Stimulated activated CD8-positive, alpha-beta memory T cell treated with anti-CD3 and anti-CD28 coated beads, Interleukin-15, amount 100 ng/mL, for 4 hours (primary cell): ENCODE results near the gene SLC22A14.
"Not testable (repeated sequence)": the region's sequence is repeated elsewhere in the genome, so short reads cannot be mapped to it uniquely, and the experiment has no call there.

Source experiments
- DNase-seq, 2 donors: peaks; one replicate each; pipeline ENCODE4 v3.0.0-alpha.2; 2020; ENCODE audit warnings: low read depth in 2 of 2

The SLC22A14 gene, protein sequence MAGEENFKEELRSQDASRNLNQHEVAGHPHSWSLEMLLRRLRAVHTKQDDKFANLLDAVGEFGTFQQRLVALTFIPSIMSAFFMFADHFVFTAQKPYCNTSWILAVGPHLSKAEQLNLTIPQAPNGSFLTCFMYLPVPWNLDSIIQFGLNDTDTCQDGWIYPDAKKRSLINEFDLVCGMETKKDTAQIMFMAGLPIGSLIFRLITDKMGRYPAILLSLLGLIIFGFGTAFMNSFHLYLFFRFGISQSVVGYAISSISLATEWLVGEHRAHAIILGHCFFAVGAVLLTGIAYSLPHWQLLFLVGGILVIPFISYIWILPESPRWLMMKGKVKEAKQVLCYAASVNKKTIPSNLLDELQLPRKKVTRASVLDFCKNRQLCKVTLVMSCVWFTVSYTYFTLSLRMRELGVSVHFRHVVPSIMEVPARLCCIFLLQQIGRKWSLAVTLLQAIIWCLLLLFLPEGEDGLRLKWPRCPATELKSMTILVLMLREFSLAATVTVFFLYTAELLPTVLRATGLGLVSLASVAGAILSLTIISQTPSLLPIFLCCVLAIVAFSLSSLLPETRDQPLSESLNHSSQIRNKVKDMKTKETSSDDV

DNA sequence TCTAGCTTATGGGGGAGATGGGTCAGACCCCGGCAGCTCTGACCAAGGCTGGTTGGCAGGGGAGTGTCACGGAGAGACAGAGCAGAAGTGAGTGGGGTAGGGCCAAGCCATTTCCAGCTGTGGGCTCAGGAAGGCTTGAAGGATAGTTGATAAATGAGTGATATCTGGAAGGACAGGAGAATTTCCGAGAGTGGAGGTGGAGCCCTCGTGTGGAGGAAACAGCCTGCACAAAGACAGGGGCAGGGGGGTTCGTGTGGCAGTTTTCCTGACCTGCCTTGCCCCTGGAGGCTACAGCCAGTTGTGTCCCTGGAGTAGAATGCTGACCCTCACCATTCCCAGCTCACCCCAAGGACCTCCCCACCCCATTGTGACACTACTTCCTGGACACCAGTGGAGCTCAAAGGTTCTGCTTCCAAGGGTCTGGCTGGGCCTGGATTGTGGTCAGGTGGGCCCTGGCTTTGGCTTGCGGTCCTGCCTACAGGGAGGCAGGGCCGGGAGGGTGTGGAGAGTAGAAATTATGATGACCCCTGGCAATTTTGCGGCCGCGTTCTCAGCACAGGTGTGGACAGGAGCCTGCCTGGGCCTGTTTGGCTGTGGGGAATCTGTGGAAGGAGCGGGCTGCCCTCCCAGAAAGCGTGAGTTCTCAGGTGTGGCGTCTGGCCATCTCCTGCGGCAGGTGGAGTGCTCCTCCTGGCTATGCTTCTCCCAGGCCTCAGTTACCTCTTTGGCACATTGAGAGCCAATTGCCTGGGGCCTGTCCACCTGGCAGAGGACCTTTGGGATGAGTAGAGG is at the start of gene SLC22A14:
Gene SLC22A14, plus strand, starts transcription at position 400 of the 792 bp plus-strand sequence. CDS start 23,733 bp downstream, outside the sequence.
- no peak for DNase-seq

DNA sequence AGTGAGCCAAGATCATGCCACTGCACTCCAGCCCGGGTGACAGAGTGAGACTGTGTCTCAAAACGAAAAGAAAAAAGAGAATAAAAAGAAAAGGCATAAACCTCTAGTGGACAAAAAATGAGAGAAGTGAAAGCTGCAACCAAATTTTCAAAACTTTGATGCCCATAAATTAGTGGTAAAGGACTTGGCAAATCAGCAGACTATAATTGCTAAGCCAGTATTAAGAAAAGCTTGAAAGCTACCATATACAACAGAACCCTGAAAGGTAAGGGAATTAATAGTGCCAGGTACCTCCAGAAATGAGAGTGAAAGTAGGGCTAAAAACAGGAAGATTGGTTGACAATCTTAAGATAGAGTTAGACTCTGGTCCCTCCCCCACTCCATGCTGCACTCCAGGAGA is 49.4 kb upstream of the SLC22A14 start:
- no peak for DNase-seq

DNA sequence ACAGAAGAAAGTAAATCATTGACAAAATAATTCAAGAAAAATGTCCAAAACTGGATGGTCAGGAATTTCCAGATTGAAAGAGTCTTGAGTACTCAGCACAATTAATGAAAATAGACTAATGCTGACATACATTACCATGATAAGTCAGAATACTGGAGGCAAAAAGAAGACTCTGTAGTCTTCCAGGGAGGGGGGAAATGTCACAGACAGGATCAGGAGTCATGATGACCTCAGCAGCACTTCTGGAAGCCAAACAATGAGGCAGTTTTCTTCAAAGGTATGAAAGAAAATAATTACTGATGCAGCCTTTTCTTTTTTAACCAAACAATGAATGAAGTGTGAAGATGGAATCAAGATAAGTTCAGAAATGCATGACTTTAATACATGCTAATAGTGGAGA is 46.6 kb upstream of the SLC22A14 start:
- no peak for DNase-seq

DNA sequence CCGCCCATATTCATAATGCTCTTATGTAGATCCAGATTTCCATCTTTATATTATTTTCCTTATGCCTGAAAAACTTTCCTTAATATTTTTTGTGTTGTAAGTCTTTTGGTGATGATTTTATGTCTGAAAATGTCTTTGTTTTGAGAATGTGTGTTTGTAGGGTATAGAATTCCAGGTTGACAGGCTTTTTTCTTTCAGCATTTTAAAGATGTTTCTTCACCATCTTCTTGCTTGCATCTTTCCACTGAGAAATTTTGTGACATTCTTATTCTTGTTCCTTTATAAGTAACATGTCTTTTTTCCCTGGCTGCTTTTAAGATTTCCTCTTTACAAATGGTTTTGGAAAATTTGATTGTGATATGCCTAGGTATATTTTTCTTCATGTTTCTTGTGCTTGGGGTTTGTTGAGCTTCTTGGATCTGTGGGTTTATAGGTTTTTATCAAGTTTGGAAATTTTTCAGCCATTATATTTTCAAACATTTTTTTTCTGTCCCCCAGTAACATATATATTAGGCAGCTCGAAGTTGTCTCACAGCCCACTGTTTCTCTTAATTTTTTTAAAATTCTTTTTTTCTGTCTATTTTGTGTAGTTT is 43.6 kb upstream of the SLC22A14 start:
- no peak for DNase-seq

DNA sequence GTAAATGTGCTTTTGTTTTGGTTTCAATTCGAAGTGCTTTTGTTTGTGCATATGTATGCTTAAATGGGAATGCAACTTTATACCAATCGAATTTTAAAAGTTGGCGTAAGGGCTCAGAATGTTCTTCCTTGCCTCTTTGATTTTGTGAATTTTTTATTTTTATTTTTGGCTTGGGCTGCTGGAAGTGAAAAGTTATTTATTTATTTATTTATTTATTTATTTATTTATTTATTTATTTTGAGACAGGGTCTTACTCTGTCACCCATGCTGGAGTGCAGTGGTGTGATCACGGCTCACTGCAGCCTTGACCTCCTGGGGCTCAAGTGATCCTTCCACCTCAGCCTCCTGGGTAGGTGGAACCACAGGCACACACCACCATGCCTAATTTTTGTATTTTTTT is 39.3 kb upstream of the SLC22A14 start:
- DNase-seq: not testable (repeated sequence)

DNA sequence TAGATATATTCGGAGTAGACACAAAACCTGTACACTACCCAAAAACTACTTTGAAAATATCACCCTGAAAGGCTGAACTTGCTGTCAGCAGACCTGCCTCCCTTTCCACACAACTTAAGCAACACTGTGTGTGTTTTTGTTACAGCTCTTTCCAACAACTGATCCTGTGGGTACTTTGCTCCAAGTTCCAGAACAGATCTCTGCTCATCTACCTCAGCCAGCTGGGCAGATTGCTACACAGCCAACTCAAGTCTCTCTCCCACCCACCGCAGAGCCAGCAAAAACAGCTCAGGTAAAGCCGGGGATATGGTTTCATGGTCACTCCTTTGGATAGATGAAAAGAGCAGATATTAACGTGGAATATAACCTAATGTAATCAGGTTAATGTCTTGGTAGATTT is 36.2 kb upstream of the SLC22A14 start:
- no peak for DNase-seq

DNA sequence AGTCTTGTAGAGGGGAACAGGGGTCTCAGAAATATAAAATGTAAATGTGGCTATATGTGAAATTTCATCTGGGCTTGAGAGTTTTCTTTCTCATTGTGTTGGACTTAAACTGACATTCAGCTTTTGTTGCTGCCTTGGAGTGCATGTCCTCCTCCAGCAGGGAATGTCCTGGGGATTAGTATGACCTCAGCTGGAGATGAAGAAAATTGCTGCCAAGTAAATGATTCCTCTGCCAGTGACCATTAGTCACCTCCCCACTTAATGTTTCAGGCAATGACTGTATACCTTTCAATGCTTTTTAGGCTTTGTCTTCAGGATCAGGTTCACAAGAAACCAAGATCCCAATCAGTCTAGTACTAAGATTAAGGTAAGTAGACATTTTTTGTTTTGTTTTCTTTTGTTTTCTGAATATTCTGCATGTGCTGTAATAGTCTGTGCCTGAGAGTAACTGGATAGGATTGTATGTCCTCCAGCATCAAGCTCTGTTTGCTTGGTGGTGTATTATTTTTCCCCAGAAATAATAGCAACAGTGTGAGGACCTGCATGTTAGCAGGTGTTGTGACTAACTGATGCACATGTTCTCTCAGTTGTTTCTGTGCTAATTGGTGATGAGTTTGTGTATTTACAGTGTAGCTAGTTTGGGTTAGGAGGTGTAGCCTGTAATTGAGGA is 34.6 kb upstream of the SLC22A14 start:
- no peak for DNase-seq

DNA sequence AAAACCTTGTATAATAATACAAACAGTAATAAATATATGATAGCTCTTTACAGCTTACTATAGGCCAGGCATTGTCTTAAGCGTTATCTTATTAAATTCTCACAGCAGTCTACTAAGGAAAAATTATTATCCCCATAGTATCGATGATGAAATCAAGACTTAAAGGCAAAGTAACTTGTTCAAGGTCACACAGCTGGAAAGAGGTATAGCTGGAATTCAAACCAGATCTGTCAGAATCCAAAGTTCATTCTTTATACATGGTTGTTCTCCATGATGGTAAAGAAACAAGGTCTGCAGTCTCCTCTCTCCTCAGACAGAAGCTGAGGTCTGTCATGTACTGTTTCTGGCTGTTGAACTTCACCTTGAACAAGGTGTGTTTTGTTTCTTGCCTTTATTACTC is 31.9 kb upstream of the SLC22A14 start:
- no peak for DNase-seq

DNA sequence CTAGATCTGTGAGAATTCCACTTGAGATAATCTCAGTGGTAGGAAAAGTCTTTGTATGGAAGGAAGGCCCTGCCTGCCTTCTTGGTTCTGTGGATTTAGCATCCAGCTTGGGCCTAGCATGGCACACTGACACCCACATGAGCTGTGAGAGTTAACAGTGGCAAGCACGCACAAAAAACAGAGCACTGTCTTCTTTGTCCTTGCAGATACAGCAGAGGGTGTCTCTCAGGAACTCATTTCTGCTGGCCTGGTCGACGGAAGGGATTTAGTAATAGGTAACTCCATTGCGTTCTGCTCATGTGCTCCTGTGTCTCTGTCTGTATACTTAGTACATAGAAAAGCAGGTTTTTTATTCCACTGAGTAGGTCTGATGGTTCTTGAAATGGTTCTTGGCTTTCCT is 30.9 kb upstream of the SLC22A14 start:
- no peak for DNase-seq

DNA sequence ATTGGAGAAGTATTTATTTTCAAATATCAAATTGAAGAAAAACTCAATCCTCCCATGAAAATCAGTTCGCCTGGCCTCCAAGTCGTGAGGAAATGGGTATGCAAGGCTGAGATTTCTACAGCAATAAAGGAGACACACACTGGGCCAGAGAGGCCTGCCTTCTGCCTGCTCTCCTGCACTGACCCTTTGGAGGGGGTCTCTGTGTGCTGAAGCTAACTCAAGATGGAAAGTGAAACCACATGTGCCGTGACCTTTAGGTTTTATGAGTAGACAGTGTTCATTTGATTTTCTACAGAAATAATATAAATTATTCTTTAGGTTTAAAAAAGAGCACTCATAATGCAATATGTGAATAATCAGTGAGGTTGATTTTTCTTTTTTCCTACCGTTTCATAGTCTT is 28.4 kb upstream of the SLC22A14 start:
- no peak for DNase-seq

DNA sequence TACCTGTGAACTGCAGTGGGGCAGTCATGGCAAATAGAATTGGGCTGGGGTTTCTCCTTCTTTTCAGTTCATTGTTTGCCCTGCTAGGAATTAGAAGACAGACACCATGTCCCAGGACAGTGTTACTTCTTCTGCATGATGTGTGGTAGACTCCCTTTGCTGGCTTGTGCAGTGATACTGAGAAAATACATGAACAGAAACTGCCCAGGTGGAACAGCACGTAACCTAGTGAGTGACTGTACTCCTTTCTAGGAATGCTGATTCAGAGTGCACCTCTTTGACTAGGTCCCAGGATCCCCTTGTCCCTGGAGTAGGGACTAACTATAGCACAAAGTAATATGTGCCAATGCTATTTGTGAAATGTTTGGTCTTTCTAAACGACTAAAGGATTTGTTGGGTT is 27.2 kb upstream of the SLC22A14 start:
- no peak for DNase-seq

DNA sequence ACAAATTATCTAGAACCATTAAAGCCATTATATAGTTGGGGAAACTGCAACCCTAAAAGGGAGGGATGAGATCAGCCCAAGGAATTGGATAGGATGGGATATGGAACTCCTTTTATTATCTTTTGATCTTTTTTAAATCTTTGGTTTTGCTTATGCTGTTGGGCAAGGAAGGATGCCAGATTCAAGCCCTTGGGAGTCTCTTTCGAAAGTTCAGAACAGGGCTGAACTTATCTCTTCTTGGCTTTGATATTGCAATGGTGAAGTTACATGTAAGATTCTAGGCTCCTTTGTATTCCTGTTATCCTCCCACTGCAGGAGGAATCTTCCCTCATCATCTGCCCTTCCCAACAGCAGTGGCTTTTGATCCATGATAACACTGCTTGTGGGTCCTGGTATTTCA is 26.5 kb upstream of the SLC22A14 start:
- DNase-seq: no peak

DNA sequence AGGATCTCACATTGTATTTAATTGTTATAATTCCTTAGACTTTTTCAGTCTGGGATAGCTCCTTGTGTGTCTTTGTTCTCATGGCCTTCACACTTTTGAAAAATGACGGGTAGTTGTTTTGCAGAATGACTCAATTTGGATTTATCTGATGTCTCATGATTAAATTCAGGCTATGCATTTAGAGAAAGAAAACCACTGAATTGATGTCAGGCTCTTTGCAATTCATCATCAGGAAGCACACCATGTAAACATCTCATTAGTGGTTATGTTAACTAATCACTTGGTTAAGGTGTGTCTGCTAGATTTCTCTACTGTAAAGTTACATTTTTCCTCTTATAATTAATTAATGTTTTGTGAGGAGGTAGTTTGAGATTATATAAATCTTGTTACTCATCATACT is 24.5 kb upstream of the SLC22A14 start:
- no peak for DNase-seq

DNA sequence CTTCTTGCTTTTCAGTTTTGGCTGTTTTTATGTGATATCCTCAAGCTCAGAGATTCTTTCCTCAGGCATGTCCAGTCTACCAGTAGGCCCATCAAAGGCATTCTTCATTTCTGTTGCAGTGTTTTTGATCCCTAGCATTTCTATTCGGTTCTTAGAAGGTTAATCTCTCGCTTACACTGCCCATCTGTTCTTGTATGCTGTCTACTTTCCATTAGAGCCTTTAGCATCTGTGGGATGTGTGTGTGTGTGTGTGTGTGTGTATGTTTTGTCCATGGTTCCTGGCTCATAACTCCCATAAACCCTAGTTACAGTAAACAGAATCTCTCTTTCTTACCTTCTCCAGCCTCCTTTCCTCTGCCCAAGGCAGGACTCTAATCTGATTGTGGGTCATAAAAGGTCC is 21.6 kb upstream of the SLC22A14 start:
- DNase-seq: no peak

DNA sequence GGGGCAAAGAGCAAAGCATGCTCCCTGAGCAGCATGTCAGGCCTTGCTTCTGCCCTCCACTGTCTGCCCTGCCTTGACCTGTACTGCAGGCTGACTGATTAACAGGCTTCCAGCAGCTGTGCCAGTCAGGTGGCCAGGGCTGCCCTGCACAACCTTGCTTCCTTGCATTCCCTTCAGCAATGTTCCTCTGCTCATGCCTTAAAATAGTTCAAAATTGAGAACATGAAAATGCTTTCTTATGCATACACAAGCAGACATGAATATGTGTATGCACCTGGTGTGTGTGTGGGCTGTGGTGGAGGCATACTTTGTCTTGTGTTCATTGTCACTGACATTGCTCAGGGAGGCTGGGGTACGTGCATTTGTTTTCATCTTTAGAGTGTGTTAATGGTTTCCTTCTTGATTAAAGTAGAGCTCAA is 17.7 kb upstream of the SLC22A14 start:
- DNase-seq: no peak

DNA sequence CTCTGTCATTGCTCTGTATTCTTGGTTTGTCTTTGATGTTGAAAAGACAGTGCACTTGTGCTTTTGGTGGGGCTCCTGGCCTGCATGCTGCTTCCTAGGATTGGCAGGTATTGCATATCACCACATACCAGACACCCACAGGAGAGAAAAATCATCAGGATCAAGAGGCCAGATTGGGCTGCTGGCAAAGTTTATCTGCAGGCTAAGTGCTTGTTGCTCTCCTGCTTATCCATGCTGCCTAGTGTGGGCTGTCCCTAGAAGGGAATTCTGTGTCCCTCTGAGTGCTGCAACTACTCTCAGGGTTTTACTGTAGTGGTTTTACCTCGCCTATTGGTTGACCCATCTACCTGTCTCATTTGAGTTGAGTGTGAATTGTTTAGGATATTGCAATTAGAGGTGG is 17.3 kb upstream of the SLC22A14 start:
- no peak for DNase-seq

DNA sequence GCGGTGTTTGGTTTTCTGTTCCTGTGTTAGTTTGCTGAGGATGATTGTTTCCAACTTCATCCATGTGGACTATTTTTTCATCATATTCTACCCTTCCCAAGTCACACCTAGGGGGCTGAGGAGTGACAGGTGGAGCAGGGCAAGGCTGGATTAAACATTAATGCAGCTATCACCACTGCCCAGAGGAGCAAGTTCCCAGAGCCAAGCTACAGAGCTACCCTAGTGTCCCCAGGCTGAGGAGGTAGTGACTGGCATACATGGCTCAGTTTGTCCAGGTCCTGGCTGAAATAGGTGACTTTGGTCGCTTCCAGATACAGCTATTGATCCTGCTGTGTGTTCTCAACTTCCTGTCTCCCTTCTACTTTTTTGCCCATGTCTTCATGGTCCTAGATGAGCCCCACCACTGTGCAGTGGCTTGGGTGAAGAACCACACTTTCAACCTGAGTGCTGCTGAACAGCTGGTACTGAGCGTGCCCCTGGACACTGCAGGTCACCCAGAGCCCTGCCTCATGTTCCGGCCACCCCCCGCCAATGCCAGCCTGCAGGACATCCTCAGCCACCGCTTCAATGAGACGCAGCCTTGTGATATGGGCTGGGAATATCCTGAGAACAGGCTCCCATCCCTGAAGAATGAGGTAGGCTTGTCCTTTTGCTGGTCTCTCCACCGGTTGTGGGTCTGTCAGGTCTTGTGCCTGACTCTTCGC is 16.3 kb upstream of the SLC22A14 start, which contains the start of gene SLC22A13:
Gene SLC22A13, plus strand, starts transcription at position 209 of the 704 bp plus-strand sequence. Its CDS starts 49 bp downstream, at position 258.
- DNase-seq: no peak

DNA sequence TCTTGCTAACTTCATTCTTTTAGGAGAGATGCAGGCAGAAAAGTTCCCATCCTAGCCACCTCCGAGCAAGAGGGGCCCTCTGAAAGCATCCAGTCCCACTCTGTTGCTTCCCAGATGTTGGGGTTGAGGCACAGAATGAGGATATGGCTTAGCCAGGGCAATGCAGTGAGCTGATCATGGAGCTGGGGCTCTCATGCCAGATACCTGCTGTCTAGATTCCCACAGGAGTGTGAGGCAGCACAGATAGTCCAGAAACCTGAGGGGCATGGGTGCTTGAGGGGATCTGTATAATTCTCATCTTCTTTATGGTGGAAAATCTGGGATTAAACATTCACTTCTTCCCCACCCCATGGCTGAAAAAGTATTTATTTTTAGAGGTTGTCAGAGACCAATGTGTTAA is 15.3 kb upstream of the SLC22A14 start:
- no peak for DNase-seq

DNA sequence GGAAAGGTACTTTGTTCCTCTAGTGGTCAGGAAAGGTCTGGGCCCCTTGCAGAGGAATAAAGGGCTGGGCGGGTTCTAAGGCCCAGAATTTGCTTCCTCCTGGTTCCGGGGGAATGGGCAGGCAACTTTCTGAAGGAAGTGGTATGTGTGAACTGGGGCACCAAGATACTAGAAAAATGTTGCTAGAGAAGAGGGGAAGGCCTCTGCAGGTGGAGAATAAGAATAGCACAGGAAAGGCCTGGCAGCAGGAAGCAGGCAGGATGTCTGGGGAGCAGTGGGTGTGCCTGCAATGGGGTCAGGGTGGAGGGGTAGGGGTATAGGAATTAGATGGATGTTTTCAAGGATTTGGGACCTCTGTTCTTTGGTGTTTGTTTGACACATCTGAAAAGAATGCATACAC is 14.4 kb upstream of the SLC22A14 start:
- no peak for DNase-seq

DNA sequence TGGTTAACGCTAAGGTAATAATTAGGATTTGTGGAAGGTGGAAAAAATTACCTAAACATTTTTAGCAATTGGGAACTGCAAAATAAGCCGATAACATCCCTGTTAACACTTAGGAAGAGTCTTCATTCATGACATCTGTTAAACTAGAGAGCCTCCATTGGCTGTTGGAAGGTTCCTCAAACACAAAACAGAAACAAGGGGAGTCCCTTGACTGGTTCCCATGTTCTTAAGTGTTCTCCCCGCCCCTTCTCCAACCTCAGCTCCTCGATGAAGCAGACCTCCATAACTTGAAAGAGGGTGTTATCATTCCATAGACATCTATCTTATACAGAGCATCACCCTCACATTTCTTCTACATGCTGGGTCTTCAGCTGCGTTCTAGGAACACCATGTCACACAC is 14.0 kb upstream of the SLC22A14 start:
- DNase-seq: no peak

DNA sequence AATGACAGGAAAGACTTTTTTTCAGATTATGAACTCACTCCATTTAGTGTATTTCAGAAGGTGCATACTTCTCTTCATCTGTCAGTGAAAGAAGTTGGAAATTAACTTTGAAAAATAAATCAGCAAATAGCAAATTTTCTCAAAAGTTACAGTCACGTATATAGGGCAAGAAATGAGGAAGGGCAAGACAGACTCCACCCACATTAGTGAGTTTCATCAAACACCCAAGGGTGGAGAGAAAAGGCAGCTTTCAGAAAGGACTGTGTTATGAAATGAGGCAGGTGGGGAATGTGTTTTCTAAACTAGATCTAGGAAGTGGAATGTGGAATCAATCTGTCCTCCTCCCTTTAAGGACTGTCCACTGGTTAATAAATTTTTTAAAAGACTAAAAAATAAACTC is 13.6 kb upstream of the SLC22A14 start:
- DNase-seq: no peak
